C4-2B (cell line): ENCODE results near the gene BTAF1.

Experiments
- CTCF ChIP-seq: fragments of 450-650 bp; conservative IDR thresholded peaks from 2 replicates; pipeline ENCODE4 v1.5.1; 2017; ENCODE audit warnings: mild to moderate bottlenecking
- ZFX ChIP-seq: fragments of 450-650 bp; IDR thresholded peaks from 2 replicates; pipeline ENCODE4 v1.6.1; 2017

- TF ChIP-seq CTCF (no peak), ZFX (no peak)
Measured at GRCh38 chr10:91887272-91888076, 36.1 kb upstream of the BTAF1 start.
